Left ventricle myocardium inferior (tissue), 1 donor: ENCODE measurements around the gene ADAMTS14. TPM values are rescaled to one million over a fixed set of nuclear protein-coding genes. Genes with fewer than 3 reads are reported as not detected.

ENCODE experiments used
- DNase-seq: peaks from one replicate; pipeline ENCODE4 v3.0.0-alpha.2; 2020
- H3K27ac ChIP-seq: fragments of 200-600 bp; replicated peaks from 2 replicates; pipeline ENCODE4 v1.8.0; 2021
- H3K27me3 ChIP-seq: fragments of 200-600 bp; 2 replicates; pipeline ENCODE4 v1.8.0; 2021; ENCODE audit warnings: low read depth
- H3K36me3 ChIP-seq: fragments of 200-600 bp; 2 replicates; pipeline ENCODE4 v1.8.0; 2021
- H3K4me1 ChIP-seq: fragments of 200-600 bp; 2 replicates; pipeline ENCODE4 v1.8.0; 2021
- H3K4me3 ChIP-seq: fragments of 200-600 bp; 2 replicates; pipeline ENCODE4 v1.8.0; 2021; ENCODE audit warnings: mild to moderate bottlenecking, moderate library complexity
- H3K9me3 ChIP-seq: fragments of 200-600 bp; replicated peaks from 2 replicates; pipeline ENCODE4 v1.8.0; 2021
- intact Hi-C: fragments of 100-400 bp; cut with micrococcal nuclease; formaldehyde crosslinking; loops from one replicate; pipeline ENCODE4 v1.11.0; 2022
- total RNA-seq: library from RNA; stranded (reverse); fragmentation: NEBNext Ultra II Directional; extraction: Animal tissue kit (Norgen Biotek cat#: 25700); gene quantifications from one replicate; pipeline ENCODE4 v1.2.1, GENCODE V29; 2021
- TF ChIP-seq, protein P1 (sequence below): fragments of 200-600 bp; IDR thresholded peaks from 2 replicates; pipeline ENCODE4 v1.8.0; 2021; ENCODE audit warnings: antibody characterized with exemption, mild to moderate bottlenecking, borderline replicate concordance
- donor health status: DM: no; HTN: yes; CAD: no; lungs with severe emphysema.

The ADAMTS14 gene
- total RNA-seq, 1 donor from 2014 or later = 0.47 TPM

DNA sequence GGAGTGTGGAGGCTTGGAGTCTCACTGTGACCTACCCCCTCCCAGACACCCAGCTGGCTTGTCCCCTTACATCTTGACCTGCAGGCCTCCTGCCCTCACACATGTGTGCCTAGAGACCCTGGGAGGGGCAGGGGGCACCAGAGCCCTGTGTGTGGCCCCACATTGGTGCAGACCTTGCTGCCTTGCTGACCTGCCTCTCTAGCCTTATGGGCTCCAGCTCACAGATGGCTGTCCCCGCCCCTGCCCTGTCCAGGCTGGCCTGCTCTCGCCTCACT is 9.4 kb downstream of the ADAMTS14 start:
- no peaks in the 10 kb centered on the region for H3K27me3 ChIP-seq
- H3K27ac ChIP-seq = no peak overlapping the region
- intact Hi-C loops = no loop called here
- TF ChIP-seq, protein P1, sequence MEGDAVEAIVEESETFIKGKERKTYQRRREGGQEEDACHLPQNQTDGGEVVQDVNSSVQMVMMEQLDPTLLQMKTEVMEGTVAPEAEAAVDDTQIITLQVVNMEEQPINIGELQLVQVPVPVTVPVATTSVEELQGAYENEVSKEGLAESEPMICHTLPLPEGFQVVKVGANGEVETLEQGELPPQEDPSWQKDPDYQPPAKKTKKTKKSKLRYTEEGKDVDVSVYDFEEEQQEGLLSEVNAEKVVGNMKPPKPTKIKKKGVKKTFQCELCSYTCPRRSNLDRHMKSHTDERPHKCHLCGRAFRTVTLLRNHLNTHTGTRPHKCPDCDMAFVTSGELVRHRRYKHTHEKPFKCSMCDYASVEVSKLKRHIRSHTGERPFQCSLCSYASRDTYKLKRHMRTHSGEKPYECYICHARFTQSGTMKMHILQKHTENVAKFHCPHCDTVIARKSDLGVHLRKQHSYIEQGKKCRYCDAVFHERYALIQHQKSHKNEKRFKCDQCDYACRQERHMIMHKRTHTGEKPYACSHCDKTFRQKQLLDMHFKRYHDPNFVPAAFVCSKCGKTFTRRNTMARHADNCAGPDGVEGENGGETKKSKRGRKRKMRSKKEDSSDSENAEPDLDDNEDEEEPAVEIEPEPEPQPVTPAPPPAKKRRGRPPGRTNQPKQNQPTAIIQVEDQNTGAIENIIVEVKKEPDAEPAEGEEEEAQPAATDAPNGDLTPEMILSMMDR = no peak
- H3K4me1 ChIP-seq = peaks cover 8% of the 10 kb centered on the region
- no peaks in the 10 kb centered on the region for H3K9me3 ChIP-seq
- H3K36me3 ChIP-seq = no peaks in the 10 kb centered on the region
- no peak for DNase-seq
- no peak overlapping the region for H3K4me3 ChIP-seq

DNA sequence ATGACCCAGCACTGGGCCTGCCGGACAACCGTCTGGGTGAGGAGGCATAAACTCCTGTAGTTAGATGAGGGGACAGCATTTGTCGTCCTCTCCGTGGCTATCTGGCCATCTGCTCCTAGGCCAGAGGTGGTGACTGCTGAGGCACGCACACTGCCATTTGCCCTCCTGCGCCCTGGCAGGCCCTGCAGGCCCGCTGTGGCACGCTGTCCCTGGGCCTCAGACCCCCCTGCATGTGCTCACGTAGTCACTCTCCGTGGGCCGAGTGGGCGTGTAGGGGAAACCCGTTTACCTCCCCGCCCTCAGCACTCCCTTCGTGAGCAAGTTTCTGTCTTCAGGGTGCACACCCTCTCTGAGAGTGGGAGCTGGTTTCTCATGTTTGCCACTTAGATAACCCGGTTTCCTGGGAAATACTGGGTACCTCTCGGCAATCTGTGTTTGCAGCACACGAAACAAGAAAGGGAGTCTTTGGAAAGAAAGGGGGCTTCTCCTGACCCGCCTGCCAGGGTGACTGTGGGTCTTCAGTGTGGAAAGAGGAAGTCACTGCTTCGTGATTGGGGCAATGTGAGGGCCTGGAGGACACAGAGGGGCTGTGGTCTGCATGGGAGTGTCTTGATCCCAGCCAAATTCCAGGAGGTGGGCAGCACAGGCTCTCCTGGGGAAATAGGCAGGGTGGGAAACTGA is 10.8 kb downstream of the ADAMTS14 start:
- intact Hi-C loops = no loop called here

DNA sequence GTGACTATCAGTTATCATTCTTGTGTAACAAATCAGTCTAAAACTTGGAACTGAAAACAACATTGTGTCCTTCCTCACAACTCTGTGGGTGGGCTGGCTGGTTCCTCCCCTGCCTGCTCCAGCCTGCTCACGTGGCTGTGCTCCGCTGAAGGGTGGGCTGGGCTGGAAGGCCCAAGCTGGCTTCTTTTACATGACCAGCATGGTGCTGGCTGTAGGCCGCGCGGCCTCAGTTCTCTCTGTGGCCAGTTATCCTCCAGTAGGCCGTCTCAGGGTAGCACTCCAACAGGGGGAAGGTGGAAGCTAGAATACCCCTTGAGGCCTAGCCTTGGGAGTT is 11.3 kb downstream of the ADAMTS14 start:
- TF ChIP-seq, protein P1 = no peak
- Histone ChIP-seq H3K4me1 (no peaks in the 10 kb centered on the region), H3K9me3 (no peaks in the 10 kb centered on the region), H3K36me3 (no peaks in the 10 kb centered on the region), H3K27me3 (no peaks in the 10 kb centered on the region), H3K27ac (no peak overlapping the region), H3K4me3 (no peak overlapping the region)
- intact Hi-C loops = no loop called here
- no peak for DNase-seq

More for the DNA sequence above, 10.8 kb downstream of the ADAMTS14 start:
- TF ChIP-seq, protein P1 = no peak
- Histone ChIP-seq H3K27me3 (no peaks in the 10 kb centered on the region), H3K4me3 (no peak overlapping the region), H3K27ac (no peak overlapping the region), H3K4me1 (no peaks in the 10 kb centered on the region), H3K36me3 (no peaks in the 10 kb centered on the region), H3K9me3 (no peaks in the 10 kb centered on the region)
- no peak for DNase-seq

DNA sequence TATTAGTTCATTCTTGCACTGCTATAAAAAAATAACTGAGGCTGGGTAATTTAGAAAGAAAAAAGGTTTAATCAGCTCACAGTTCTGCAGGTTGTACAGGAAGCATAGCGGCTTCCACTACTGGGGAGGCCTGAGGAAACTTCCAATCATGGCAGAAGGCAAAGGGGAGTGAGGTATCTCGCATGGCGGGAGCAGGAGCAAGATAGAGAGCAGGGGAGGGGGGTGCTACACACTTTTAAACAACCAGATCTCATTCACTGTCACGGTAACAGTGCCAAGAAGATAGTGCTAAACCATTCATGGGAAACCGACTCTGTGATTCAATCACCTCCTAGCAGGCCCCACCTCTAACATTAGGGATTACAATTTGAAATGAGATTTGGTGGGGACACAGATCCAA is 11.6 kb downstream of the ADAMTS14 start:
- Histone ChIP-seq H3K4me3 (no peak overlapping the region), H3K36me3 (no peaks in the 10 kb centered on the region), H3K27me3 (no peaks in the 10 kb centered on the region), H3K27ac (no peak overlapping the region), H3K4me1 (no peaks in the 10 kb centered on the region), H3K9me3 (no peaks in the 10 kb centered on the region)
- TF ChIP-seq, protein P1 = no peak
- intact Hi-C loops = no loop called here
- DNase-seq = no peak

DNA sequence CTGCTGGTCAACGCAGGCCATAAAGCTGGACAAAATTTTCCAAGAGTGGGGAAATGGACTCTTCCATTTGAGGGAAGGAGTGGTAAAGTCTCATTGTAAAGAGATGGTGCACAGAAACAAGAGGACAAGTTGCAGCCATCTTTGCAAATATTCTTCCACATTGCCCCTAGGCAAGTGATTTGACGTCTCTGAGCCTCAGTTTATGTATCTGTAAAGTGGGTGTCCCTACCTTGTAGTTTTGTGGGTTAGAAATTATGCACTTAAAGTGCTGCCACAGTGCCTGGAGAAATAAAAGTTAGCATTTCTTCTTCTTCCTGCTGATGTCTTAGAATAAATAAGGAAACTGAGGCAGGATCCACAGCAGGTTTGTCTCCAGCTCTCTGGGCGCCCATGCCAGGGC is 12.1 kb downstream of the ADAMTS14 start:
- Histone ChIP-seq H3K27me3 (no peaks in the 10 kb centered on the region), H3K27ac (no peak overlapping the region), H3K36me3 (no peaks in the 10 kb centered on the region), H3K4me3 (no peak overlapping the region), H3K4me1 (no peaks in the 10 kb centered on the region), H3K9me3 (no peaks in the 10 kb centered on the region)
- intact Hi-C loops = no loop called here
- TF ChIP-seq, protein P1 = no peak
- DNase-seq = no peak
